Calu3 (cell line): Measurements from ENCODE around the gene BRD7. TPM values are rescaled to one million over a fixed set of nuclear protein-coding genes. Genes with fewer than 3 reads are reported as not detected.
A peak's percentile ranks its signal among the peaks of the same experiment; 100 is the strongest.

ENCODE experiments used
- BruUV-seq: library from RNA; stranded (reverse); fragments of 400-500 nt; replicated peaks from 2 replicates; lab custom pipeline; 2021; lab: Mats Ljungman, UMichigan
- CTCF ChIA-PET: fragments of 300-600 bp; sonication (Branson Sonifier 250); formaldehyde crosslinking; loops from one replicate; lab custom pipeline; 2022; ENCODE audit warnings: antibody characterized with exemption; lab: Charles Lee
- DNase-seq: peaks from one replicate; pipeline ENCODE4 v3.0.0; 2022
- H3K27ac Mint-ChIP-seq: one replicate; pipeline ENCODE4 v1.8.0; 2022; ENCODE audit warnings: mixed read lengths; ENCODE audit not compliant: unreplicated experiment
- H3K27me3 Mint-ChIP-seq: one replicate; pipeline ENCODE4 v1.8.0; 2022; ENCODE audit warnings: mixed read lengths; ENCODE audit not compliant: unreplicated experiment
- H3K36me3 Mint-ChIP-seq: one replicate; pipeline ENCODE4 v1.8.0; 2022; ENCODE audit warnings: mild to moderate bottlenecking, moderate library complexity, mixed read lengths; ENCODE audit not compliant: insufficient read depth, unreplicated experiment
- H3K4me1 Mint-ChIP-seq: one replicate; pipeline ENCODE4 v1.8.0; 2022; ENCODE audit warnings: mild to moderate bottlenecking, low read depth, mixed read lengths; ENCODE audit not compliant: unreplicated experiment
- H3K4me3 Mint-ChIP-seq: one replicate; pipeline ENCODE4 v1.8.0; 2022; ENCODE audit warnings: mild to moderate bottlenecking, low read depth, moderate library complexity, mixed read lengths; ENCODE audit not compliant: unreplicated experiment
- H3K9me3 Mint-ChIP-seq: one replicate; pipeline ENCODE4 v1.8.0; 2022; ENCODE audit warnings: low read depth, mixed read lengths; ENCODE audit not compliant: unreplicated experiment
- CTCF ChIP-seq: fragments of 200-600 bp; IDR thresholded peaks from one replicate; pipeline ENCODE4 v1.8.0; 2022; ENCODE audit warnings: antibody characterized with exemption; ENCODE audit not compliant: unreplicated experiment
- intact Hi-C: fragments of 100-400 bp; cut with micrococcal nuclease; formaldehyde crosslinking; loops from one replicate; pipeline ENCODE4 v1.10.0; 2022; ENCODE audit not compliant: unreplicated experiment
- total RNA-seq: library from RNA; stranded (reverse); gene quantifications from 2 replicates; pipeline ENCODE4 v1.2.3, GENCODE V29; 2022

BRD7 gene
- total RNA-seq, 1 experiment from 2014 or later, result 98.7 TPM

- BruUV-seq, result no TSS peak
- H3K27me3 Mint-ChIP-seq, result peaks cover 30% of the 10 kb centered on the region
- DNase-seq, result no peak
- TF ChIP-seq CTCF, result no peak
- peaks cover 19% of the 10 kb centered on the region for H3K4me1 Mint-ChIP-seq
- H3K4me3 Mint-ChIP-seq, result no peak overlapping the region
- H3K36me3 Mint-ChIP-seq, result no peaks in the 10 kb centered on the region
- CTCF ChIA-PET, result no interaction called here
- intact Hi-C loops, result no loop called here
- H3K9me3 Mint-ChIP-seq, result no peaks in the 10 kb centered on the region
- H3K27ac Mint-ChIP-seq, result no peak overlapping the region
These were observed 29.5 kb upstream of the BRD7 start for GRCh38 chr16:50398336-50398735.

DNA sequence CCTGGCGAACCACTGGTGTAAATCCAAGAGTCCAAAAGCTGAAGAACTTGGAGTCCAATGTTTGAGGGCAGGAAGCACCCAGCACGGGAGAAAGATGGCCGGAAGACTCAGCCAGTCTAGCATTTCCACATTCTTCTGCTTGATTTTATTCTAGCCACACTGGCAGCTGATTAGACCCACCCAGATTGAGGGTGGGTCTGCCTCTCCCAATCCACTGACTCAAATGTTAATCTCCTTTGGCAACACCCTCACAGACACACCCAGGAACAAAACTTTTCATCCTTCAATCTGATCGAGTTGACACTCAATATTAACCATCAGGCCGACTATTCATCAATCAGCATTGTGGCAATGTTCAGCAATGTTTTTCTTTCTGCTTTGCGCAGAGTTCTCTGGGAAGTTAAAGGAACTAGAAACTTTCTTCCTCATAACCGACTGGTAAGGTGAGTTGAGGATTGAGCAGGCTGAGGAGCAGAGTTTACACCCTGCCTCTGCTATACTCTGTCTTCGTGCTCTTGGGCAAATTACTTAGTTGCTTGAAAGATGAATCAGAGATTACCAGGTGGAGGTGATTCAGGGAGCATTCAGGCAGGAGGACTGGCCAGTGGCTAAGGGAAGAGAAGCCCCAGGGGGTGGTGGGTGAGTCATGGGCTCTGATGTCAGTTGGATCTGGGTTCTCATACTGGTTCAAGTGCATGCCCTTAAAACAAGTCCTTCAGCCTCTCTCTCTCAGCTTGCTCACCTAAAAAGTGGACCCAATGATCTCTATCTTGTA lies 28.2 kb upstream of the BRD7 start:
- Mint-ChIP-seq H3K4me1 (peaks cover 19% of the 10 kb centered on the region), H3K9me3 (no peaks in the 10 kb centered on the region), H3K4me3 (peak overlapping the region; percentile 9), H3K27ac (peak overlapping the region; percentile 23), H3K36me3 (no peaks in the 10 kb centered on the region), H3K27me3 (peaks cover 30% of the 10 kb centered on the region)
- CTCF ChIA-PET, result no interaction called here
- BruUV-seq, result no TSS peak
- intact Hi-C loops, result no loop called here
- peak; percentile 83 for DNase-seq
- no peak for TF ChIP-seq CTCF

- peaks cover 26% of the 10 kb centered on the region for H3K27me3 Mint-ChIP-seq
- H3K9me3 Mint-ChIP-seq, result no peaks in the 10 kb centered on the region
- intact Hi-C loops, result no loop called here
- no peaks in the 10 kb centered on the region for H3K36me3 Mint-ChIP-seq
- H3K4me1 Mint-ChIP-seq, result peaks cover 19% of the 10 kb centered on the region
- H3K4me3 Mint-ChIP-seq, result no peak overlapping the region
- no peak for TF ChIP-seq CTCF
- H3K27ac Mint-ChIP-seq, result peak overlapping the region; percentile 23
- BruUV-seq, result TSS peak; percentile 70
- DNase-seq, result no peak
- CTCF ChIA-PET, result interaction anchor here (0.6 kb wide), 1 partner anchor 64 kb away, joined by 3 read pairs; no protein-coding TSS in a partner anchor
These were observed 27.2 kb upstream of the BRD7 start for GRCh38 chr16:50395763-50396710.
